ENCODE results near the gene PRDX5.

The PRDX5 gene

GRCh38 chr11:64297699-64298358, 20.1 kb upstream of the PRDX5 start:
- TF ChIP-seq CTCF (IDR thresholded peaks at IDR 0.05), result no peak
- TF ChIP-seq ZFX (IDR thresholded peaks at IDR 0.05; ENCODE audit: borderline replicate concordance), result no peak
- no peak overlapping the region for H3K27ac ChIP-seq

- TF ChIP-seq ZFX (IDR thresholded peaks at IDR 0.05; ENCODE audit: borderline replicate concordance), result no peak
- no peak for TF ChIP-seq CTCF (IDR thresholded peaks at IDR 0.05)
- no peak overlapping the region for H3K27ac ChIP-seq
These were observed 18.7 kb upstream of the PRDX5 start for GRCh38 chr11:64298966-64299846.

- TF ChIP-seq ZFX (IDR thresholded peaks at IDR 0.05; ENCODE audit: borderline replicate concordance) (no peak), CTCF (IDR thresholded peaks at IDR 0.05) (no peak)
- no peak within 1 kb of the TSS for H3K27ac ChIP-seq
These were observed 17.9 kb upstream of the PRDX5 start, which contains the start of gene CATSPERZ for GRCh38 chr11:64299847-64300648. Gene CATSPERZ (plus strand): TSS chr11:64300358. CDS start chr11:64300411, 53 bp downstream.

- H3K27ac ChIP-seq, result peak overlapping the region; percentile 99
- no peak for TF ChIP-seq CTCF (IDR thresholded peaks at IDR 0.05)
- no peak for TF ChIP-seq ZFX (IDR thresholded peaks at IDR 0.05; ENCODE audit: borderline replicate concordance)
These were observed 14.6 kb upstream of the PRDX5 start for GRCh38 chr11:64303109-64304031.

- TF ChIP-seq ZFX (IDR thresholded peaks at IDR 0.05; ENCODE audit: borderline replicate concordance) (no peak), CTCF (IDR thresholded peaks at IDR 0.05) (no peak)
- peak overlapping the region; percentile 99 for H3K27ac ChIP-seq
These were observed 13.9 kb upstream of the PRDX5 start for GRCh38 chr11:64304032-64304315.

- H3K27ac ChIP-seq, result peak overlapping the region; percentile 99
- TF ChIP-seq ZFX (IDR thresholded peaks at IDR 0.05; ENCODE audit: borderline replicate concordance) (no peak), CTCF (IDR thresholded peaks at IDR 0.05) (peak; percentile 92)
These were observed 13.4 kb upstream of the PRDX5 start for GRCh38 chr11:64304316-64305072.

All from 22Rv1 (cell line).